ENCODE measurements around the gene DNAJC10.

DNA sequence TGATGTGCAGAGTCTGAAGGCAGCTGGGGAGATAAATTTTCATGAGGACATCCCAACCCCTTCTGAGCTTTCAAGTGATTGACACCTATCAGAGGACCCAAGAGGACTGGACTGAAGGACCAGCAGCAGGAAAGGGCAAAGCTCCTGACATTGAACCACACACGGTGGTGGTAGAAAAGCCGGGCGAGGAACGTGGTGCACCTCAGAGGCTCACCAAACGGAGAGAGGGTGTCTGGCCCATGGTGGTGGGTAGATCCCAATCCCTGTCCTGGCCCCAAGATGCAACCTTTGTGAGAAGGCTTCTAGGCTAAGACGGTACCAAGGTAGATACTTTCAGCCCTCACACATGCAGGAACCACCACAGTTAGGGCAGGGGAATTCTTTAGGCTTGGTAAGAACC is 98.3 kb downstream of the DNAJC10 start:
- TF ChIP-seq CTCF (IDR thresholded peaks at IDR 0.05): no peak
- no peak for TF ChIP-seq EZH2phosphoT487 (IDR thresholded peaks at IDR 0.05)

Measured in neural progenitor cell (in vitro differentiated cells).